ENCODE measurements around the gene MRPL51. TPM values are rescaled to one million over a fixed set of nuclear protein-coding genes. Genes with fewer than 3 reads are reported as not detected.
A peak's percentile ranks its signal among the peaks of the same experiment; 100 is the strongest.
"Not testable (repeated sequence)": the region's sequence is repeated elsewhere in the genome, so short reads cannot be mapped to it uniquely, and the experiment has no call there.

Gene MRPL51
- total RNA-seq, 1 donor from 2014 or later: 277 TPM

DNA sequence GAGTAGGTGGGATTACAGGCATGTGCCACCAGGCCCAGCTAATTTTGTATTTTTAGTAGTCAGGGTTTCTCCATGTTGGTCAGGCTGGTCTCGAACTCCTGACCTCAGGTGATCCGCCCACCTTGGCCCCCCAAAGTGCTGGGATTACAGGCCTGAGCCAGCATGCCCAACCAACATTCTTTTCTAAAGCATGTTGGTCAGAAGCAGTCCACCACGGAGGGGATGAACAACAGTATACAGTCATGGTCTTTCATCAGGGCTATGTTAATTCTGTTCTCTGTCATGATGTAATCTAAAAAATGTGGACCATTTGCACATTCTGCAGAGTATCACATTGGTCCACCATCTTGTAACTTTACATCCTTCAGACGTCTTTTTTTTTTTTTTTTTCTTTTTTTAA lies 3.6 kb downstream of the MRPL51 start:
- peaks cover 12% of the 10 kb centered on the region for H3K4me1 Mint-ChIP-seq

DNA sequence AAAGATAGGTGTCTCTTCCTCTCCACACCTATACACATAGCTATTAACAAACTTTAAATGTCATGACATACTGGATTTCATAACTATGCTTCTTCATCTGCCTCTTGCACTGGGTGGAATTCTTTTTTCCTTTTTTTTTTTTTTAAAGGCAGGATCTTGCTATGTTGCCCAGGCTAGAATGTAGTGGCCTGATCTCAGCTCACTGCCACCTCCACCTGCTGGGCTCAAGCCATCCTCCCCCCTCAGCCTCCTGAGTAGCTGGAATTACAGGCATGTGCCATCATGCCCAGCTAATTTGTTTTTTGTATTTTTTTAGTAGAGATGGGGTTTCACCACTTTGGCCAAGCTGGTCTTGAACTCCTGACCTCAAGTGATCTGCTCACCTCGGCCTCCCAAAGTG lies 4.8 kb downstream of the MRPL51 start:
- Mint-ChIP-seq H3K4me3 (no peak overlapping the region), H3K36me3 (ENCODE audit: low read depth) (peaks cover 15% of the 10 kb centered on the region), H3K4me1 (peaks cover 12% of the 10 kb centered on the region), H3K27me3 (no peaks in the 10 kb centered on the region), H3K9me3 (no peaks in the 10 kb centered on the region), H3K27ac (no peak overlapping the region)
- no peak for DNase-seq
- intact Hi-C loops (cut with micrococcal nuclease): no loop called here

More for the DNA sequence above, 3.6 kb downstream of the MRPL51 start:
- no peak overlapping the region for H3K4me3 Mint-ChIP-seq
- DNase-seq: no peak
- no peaks in the 10 kb centered on the region for H3K9me3 Mint-ChIP-seq
- no peaks in the 10 kb centered on the region for H3K27me3 Mint-ChIP-seq
- intact Hi-C loops (cut with micrococcal nuclease): no loop called here
- peaks cover 15% of the 10 kb centered on the region for H3K36me3 Mint-ChIP-seq (ENCODE audit: low read depth)
- H3K27ac Mint-ChIP-seq: no peak overlapping the region

DNA sequence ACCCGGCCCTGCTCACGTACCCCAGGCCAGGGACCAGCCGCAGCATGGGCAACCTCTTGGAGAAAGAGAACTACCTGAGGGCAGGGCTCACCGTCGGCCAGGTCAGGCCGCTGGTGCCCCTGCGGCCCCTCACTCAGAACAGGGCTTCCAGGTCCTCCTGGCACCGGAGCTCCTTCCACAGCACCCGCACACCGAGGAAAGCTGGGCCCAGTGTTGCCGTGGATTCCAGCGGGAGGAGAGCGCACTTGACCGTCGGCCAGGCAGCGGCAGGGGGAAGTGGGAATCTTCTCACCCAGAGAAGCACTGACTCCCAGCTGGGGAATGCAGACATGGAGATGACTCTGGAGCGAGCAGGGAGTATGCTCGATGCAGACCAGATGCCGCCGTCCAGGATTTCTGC lies 14.6 kb downstream of the MRPL51 start:
- H3K9me3 Mint-ChIP-seq: no peaks in the 10 kb centered on the region
- intact Hi-C loops (cut with micrococcal nuclease): no loop called here
- no peak for DNase-seq
- H3K27me3 Mint-ChIP-seq: peaks cover 10% of the 10 kb centered on the region
- peaks cover 2% of the 10 kb centered on the region for H3K4me1 Mint-ChIP-seq
- H3K36me3 Mint-ChIP-seq (ENCODE audit: low read depth): no peaks in the 10 kb centered on the region
- no peak overlapping the region for H3K27ac Mint-ChIP-seq
- no peak overlapping the region for H3K4me3 Mint-ChIP-seq

DNA sequence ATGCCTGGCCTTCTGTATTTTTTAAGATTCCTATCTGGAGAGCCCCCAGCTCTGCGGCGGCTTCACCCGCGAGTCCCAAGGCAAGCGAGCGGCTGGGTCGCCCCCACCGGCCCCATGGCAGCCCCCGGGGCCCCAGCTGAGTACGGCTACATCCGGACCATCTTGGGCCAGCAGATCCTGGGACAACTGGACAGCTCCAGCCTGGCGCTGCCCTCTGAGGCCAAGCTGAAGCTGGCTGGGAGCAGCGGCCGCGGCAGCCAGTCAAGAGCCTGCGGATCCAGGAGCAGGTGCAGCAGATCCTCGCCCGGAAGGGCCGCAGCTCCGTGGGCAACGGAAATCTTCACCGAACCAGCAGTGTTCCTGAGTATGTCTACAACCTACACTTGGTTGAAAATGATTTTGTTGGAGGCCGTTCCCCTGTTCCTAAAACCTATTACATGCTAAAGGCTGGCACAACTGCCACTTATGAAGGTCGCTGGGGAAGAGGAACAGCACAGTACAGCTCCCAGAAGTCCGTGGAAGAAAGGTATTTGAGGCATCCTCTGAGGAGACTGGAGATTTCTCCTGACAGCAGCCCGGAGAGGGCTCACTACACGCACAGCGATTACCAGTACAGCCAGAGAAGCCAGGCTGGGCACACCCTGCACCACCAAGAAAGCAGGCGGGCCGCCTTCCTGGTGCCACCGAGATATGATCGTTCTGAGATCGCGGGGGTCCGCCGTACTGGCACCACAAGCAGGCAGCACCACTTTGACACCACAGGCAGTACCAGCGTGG lies 15.3 kb downstream of the MRPL51 start:
- intact Hi-C loops (cut with micrococcal nuclease); H3K4me3 Mint-ChIP-seq; H3K27ac Mint-ChIP-seq; DNase-seq; H3K4me1 Mint-ChIP-seq; H3K9me3 Mint-ChIP-seq; H3K27me3 Mint-ChIP-seq; H3K36me3 Mint-ChIP-seq (ENCODE audit: low read depth): not testable (repeated sequence)

DNA sequence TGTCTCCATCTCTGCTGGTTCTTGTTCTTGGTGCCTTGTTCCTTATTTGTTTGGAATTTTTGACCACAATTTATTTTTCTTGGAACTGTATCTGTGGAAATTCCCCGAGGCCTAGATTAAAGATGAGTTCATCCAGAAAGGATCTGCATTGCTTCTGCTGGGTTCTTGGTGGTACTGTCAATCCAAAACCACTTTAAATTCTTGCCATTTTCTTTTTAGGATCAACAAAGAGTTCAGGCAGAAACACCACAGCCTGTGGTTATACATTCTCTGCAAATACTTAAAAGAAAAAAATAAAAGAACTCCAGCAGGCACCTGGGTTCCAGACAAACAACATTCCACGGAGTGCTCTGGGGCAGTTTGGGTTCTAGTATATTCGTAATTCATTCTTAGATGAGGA lies 16.6 kb downstream of the MRPL51 start:
- Mint-ChIP-seq H3K27ac (no peak overlapping the region), H3K4me3 (no peak overlapping the region), H3K27me3 (peaks cover 10% of the 10 kb centered on the region), H3K36me3 (ENCODE audit: low read depth) (no peaks in the 10 kb centered on the region), H3K4me1 (peaks cover 9% of the 10 kb centered on the region), H3K9me3 (no peaks in the 10 kb centered on the region)
- intact Hi-C loops (cut with micrococcal nuclease): no loop called here
- DNase-seq: no peak

DNA sequence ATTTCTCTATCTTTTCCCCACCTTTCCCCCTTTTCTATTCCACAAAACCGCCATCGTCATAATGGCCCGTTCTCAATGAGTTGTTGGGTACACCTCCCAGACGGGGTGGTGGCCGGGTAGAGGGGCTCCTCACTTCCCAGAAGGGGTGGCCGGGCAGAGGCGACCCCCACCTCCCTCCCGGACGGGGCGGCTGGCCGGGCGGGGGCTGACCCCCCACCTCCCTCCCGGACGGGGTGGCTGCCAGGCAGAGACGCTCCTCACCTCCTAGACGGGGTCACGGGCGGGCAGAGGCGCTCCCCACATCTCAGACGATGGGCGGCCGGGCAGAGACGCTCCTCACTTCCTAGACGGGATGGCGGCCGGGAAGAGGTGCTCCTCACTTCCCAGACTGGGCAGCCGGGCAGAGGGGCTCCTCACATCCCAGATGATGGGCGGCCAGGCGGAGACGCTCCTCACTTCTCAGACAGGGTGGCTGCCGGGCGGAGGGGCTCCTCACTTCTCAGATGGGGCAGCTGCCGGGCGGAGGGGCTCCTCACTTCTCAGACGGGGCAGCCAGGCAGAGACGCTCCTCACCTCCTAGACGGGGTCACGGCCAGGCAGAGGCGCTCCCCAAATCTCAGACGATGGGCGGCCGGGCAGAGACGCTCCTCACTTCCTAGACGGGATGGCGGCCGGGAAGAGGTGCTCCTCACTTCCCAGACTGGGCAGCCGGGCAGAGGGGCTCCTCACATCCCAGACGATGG lies 17.7 kb downstream of the MRPL51 start:
- H3K27me3 Mint-ChIP-seq; intact Hi-C loops (cut with micrococcal nuclease); H3K4me3 Mint-ChIP-seq; H3K9me3 Mint-ChIP-seq; H3K27ac Mint-ChIP-seq; H3K36me3 Mint-ChIP-seq (ENCODE audit: low read depth); DNase-seq: not testable (repeated sequence)
- H3K4me1 Mint-ChIP-seq: peaks cover 15% of the 10 kb centered on the region

DNA sequence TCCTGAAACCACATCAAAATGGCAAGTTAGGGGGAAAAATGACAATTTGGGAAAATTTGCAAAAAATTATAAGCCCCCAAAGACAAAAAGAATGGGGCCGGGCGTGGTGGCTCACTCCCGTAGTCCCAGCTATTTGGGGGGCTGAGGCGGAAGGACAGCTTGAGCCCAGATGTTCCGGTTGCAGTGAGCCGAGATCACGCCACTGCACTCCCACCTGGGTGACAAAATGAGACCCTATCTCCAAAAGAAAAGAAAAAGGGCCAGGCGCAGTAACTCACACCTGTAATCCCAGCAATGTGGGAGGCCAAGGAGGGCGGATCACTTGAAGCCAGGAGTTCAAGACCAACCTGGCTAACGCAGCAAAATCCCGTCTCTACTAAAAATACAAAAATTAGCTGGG lies 20.6 kb downstream of the MRPL51 start:
- DNase-seq: no peak
- intact Hi-C loops (cut with micrococcal nuclease): no loop called here
- Mint-ChIP-seq H3K27me3 (peaks cover 1% of the 10 kb centered on the region), H3K4me3 (peak overlapping the region; percentile 9), H3K4me1 (peaks cover 37% of the 10 kb centered on the region), H3K36me3 (ENCODE audit: low read depth) (peaks cover 23% of the 10 kb centered on the region), H3K27ac (peak overlapping the region; percentile 91), H3K9me3 (no peaks in the 10 kb centered on the region)

DNA sequence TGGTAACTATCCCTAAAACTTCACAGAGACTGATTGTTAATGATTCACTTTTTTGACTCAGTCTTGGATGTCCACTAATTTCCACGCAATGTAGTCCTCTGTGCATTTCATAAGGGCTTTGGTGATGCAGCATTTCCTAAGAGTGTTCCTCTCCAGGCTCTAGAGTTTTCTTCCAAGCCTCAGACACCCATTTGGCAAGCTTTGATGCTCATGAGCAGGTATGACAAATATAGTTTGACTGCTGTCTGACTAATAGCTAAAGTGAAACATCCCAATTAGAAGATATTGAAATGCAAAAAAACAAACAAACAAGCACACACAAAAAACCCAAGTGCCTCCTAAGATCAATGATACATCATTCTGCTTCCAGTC lies 21.1 kb downstream of the MRPL51 start:
- peak overlapping the region; percentile 9 for H3K4me3 Mint-ChIP-seq

DNA sequence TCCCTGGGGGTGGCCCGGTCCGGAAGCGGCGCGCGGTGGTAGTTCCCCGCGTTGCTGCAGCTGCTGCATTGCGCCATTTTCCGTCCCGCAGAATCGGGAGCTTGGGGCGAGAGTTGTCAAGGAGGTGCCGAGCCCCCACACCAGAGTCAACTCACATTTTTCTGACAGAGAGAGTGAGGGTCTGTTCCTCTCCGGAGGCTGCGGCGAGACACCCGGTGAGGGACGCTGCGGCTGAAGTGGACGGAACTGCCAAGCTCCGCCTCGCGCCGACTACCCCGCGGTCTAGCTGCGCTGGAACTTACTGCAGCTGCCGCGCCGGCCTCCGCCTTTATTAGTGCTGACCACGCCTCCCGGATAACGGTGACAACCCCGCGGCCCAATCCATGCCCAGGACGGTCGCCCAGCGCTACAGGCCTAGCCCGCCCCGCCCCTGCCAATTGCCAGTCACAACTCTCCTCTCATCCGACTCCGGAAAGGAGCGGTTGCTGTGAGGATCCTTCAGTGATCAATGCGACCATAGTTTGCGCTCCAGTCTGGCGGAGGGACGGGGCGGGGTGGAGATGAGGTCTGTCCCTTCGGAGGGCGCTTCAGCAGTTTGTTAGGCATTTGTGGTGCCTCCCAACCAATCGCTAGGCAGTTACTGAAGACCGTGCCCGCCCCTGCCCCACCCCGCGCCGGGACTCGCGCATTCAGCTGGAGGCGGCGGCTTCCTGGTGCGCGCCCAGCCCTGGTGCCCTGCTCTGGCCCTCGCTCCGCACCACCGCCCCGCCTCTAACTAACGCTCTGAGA lies 22.5 kb downstream of the MRPL51 start, which contains the start of gene VAMP1:
TSS of gene VAMP1 (minus strand) at position 303 of the 789 bp plus-strand sequence. CDS start at position 157, 146 bp downstream.
- peak; percentile 99 for DNase-seq
- intact Hi-C loops (cut with micrococcal nuclease): loop anchor here (1.0 kb wide), 4 partner anchors 8 to 62 kb away; partner anchors contain the start of gene MRPL51
- H3K4me1 Mint-ChIP-seq: peaks cover 52% of the 10 kb centered on the region
- peak within 1 kb of the TSS; percentile 94 for H3K4me3 Mint-ChIP-seq
- peaks cover 1% of the 10 kb centered on the region for H3K27me3 Mint-ChIP-seq
- H3K27ac Mint-ChIP-seq: peak within 1 kb of the TSS; percentile 91
- H3K9me3 Mint-ChIP-seq: no peaks in the 10 kb centered on the region
- peaks cover 40% of the 10 kb centered on the region for H3K36me3 Mint-ChIP-seq (ENCODE audit: low read depth)

More for the DNA sequence above, 21.1 kb downstream of the MRPL51 start:
- Mint-ChIP-seq H3K9me3 (no peaks in the 10 kb centered on the region), H3K27ac (peak overlapping the region; percentile 91), H3K4me1 (peaks cover 42% of the 10 kb centered on the region), H3K27me3 (peaks cover 1% of the 10 kb centered on the region), H3K36me3 (ENCODE audit: low read depth) (peaks cover 28% of the 10 kb centered on the region)
- peak; percentile 68 for DNase-seq
- intact Hi-C loops (cut with micrococcal nuclease): no loop called here

DNA sequence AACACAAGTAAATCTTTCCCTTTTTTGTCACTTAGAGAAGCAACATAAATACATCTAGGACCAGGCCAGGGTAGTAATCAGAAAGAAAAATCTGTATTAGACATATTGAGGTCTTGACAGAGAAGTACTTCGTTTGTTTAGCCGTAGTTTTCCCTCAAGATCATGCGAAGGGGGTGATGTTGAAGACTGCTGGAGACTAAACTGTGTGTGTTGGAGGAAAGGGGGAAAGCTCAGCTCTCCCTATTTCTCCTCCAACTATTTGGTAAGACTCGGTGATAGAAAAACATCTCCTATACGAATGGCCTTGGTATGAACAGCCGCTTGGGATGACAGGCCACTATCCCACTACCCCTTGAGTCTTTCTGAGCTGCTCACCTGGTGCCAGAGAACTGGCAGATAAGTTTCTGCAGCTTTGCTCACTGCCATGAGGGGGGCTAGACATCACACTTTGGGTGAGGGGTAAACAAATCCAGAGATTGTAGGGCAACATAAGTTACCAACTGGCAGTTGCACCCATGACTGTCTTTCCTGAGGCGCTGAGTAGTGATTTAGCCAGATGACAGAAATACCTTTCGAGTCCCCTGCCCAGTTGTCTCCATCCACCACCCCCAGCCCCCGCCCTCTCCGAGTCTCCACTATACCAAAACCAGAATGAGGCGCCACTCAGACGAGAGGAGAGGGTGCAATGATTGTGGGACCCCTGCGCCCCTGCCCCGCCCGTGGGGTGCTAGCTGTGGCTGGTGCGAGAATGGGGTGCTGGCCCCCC lies 23.3 kb downstream of the MRPL51 start:
- H3K36me3 Mint-ChIP-seq (ENCODE audit: low read depth): peaks cover 45% of the 10 kb centered on the region
- intact Hi-C loops (cut with micrococcal nuclease): loop anchor here (1.0 kb wide), 4 partner anchors 7 to 63 kb away; partner anchors contain the start of gene MRPL51
- H3K4me3 Mint-ChIP-seq: peak overlapping the region; percentile 94
- H3K27ac Mint-ChIP-seq: peak overlapping the region; percentile 91
- H3K4me1 Mint-ChIP-seq: peaks cover 56% of the 10 kb centered on the region
- H3K9me3 Mint-ChIP-seq: no peaks in the 10 kb centered on the region
- peaks cover 1% of the 10 kb centered on the region for H3K27me3 Mint-ChIP-seq
- DNase-seq: no peak

DNA sequence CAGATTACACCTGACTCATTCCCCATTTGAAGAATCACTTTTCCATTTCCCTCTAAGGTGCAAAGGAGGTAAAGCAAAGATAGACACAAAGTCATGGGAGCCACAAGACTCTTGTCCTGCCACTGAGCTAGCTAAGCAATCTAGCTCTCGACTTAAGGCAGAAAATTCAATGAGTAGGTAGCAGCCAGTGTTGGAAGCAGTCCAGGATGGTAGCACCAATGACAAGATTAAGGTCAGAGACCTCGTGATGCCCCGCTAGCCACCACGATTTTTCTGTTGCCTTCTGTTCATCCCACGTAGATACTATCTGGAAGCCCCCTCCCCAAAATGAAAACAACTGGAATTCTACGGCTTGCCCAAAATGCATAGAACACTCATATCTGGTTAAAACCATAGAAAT lies 24.0 kb downstream of the MRPL51 start:
- peak overlapping the region; percentile 94 for H3K4me3 Mint-ChIP-seq
- H3K36me3 Mint-ChIP-seq (ENCODE audit: low read depth): peaks cover 52% of the 10 kb centered on the region
- H3K9me3 Mint-ChIP-seq: no peaks in the 10 kb centered on the region
- H3K4me1 Mint-ChIP-seq: peaks cover 63% of the 10 kb centered on the region
- intact Hi-C loops (cut with micrococcal nuclease): no loop called here
- H3K27ac Mint-ChIP-seq: peak overlapping the region; percentile 91
- peaks cover 1% of the 10 kb centered on the region for H3K27me3 Mint-ChIP-seq
- DNase-seq: peak; percentile 68

DNA sequence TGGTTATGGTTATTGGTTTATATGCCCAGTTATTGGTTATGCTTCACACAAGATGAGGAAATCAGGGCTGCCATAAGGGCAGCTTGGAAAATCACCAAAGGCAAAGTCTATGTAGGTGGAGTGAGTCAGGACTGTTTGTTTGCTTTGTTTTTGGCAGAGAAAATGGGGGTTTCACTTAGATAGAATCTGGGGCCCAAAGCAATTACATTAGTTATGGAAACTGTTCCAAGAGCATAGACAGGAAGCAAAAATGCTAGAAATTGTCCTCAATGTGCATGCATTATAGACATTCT lies 24.8 kb downstream of the MRPL51 start:
- Mint-ChIP-seq H3K4me3 (peak overlapping the region; percentile 94), H3K4me1 (peaks cover 70% of the 10 kb centered on the region), H3K27ac (peak overlapping the region; percentile 91), H3K27me3 (no peaks in the 10 kb centered on the region), H3K9me3 (no peaks in the 10 kb centered on the region), H3K36me3 (ENCODE audit: low read depth) (peaks cover 59% of the 10 kb centered on the region)
- DNase-seq: no peak
- intact Hi-C loops (cut with micrococcal nuclease): no loop called here

DNA sequence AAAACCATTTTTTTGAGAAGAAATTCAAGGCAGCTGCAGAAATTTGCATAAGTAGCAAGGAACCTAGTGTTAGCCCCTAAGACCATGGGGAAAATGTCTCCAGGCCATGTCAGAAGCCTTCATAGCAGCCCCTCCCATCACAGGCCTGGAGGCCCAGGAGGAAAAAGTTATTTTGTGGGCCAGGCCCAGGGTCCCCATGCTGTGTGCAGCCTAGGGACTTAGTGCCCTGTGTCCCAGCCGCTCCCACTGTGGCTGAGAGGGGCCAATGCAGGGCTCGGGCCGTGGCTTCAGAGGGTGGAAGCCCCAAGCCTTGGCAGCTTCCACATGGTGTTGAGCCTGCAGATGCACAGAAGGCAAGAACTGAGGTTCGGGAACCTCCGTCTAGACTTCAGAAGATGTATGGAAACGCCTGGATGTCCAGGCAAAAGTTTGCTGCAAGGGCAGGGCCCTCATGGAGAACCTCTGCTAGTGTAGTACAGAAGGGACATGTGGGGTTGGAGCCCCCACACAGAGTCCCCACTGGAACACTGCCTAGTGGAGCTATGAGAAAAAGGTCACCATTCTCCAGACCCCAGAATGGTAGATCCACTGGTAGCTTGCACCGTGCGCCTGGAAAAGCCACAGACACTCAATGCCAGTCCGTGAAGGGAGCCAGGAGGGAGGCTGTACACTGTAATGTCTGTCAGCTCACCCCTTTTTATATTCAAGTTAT lies 25.3 kb downstream of the MRPL51 start:
- Mint-ChIP-seq H3K4me1 (peaks cover 75% of the 10 kb centered on the region), H3K36me3 (ENCODE audit: low read depth) (peaks cover 64% of the 10 kb centered on the region), H3K4me3 (peak overlapping the region; percentile 94), H3K27ac (peak overlapping the region; percentile 91)
- DNase-seq; intact Hi-C loops (cut with micrococcal nuclease); H3K27me3 Mint-ChIP-seq; H3K9me3 Mint-ChIP-seq: not testable (repeated sequence)
